ENCODE data around the gene WDR48. TPM values are rescaled to one million over a fixed set of nuclear protein-coding genes. Genes with fewer than 3 reads are reported as not detected.
A peak's percentile ranks its signal among the peaks of the same experiment; 100 is the strongest.

Gene WDR48
- total and polyA plus RNA-seq, 9 of the 15 experiments (the other 6 are each of a cell fraction or from before 2014, with no cell fraction given): 26.6 to 70.6 (median 48.0) TPM

GRCh38 chr3:39021465-39022285, 30.1 kb upstream of the WDR48 start (continued):
- TF ChIP-seq E2F4 (CRISPR knock-in tag; IDR thresholded peaks at IDR 0.05; ENCODE audit: low read depth) (no peak), ZFPM2 (CRISPR knock-in tag; IDR thresholded peaks at IDR 0.05) (no peak), ATF6 (CRISPR knock-in tag; IDR thresholded peaks at IDR 0.05) (no peak), ZNF592 (IDR thresholded peaks at IDR 0.05) (0 out of 2 replicates have a peak, but pooled peaks have one; percentile 23), SMAD2 (IDR thresholded peaks at IDR 0.05; ENCODE audit: low read depth, low read length) (no peak), ZNF586 (CRISPR knock-in tag; conservative IDR thresholded peaks at IDR 0.05) (no peak), MAX (CRISPR knock-in tag; IDR thresholded peaks at IDR 0.05) (no peak), DNMT1 (IDR thresholded peaks at IDR 0.05) (no peak), CCNT2 (IDR thresholded peaks at IDR 0.05; ENCODE audit: borderline replicate concordance, extremely low read depth, insufficient read length, low read depth, low read length) (peak; percentile 62), EHMT2 (IDR thresholded peaks at IDR 0.05) (no peak), SLC30A9 (CRISPR knock-in tag; IDR thresholded peaks at IDR 0.05) (no peak), NR4A1 (CRISPR knock-in tag; IDR thresholded peaks at IDR 0.05) (0 out of 2 replicates have a peak, but pooled peaks have one; percentile 70), NR4A1 (tag; IDR thresholded peaks at IDR 0.05) (no peak), SMAD1 (IDR thresholded peaks at IDR 0.05; ENCODE audit: low read depth, low read length, partially characterized antibody) (no peak), TAF9B (IDR thresholded peaks at IDR 0.05; ENCODE audit: partially characterized antibody) (no peak), FOXO4 (CRISPR knock-in tag; IDR thresholded peaks at IDR 0.05) (no peak), TAF15 (IDR thresholded peaks at IDR 0.05; ENCODE audit: low read depth, low read length) (no peak), POU5F1 (IDR thresholded peaks at IDR 0.05; ENCODE audit: borderline replicate concordance, low read depth, low read length, partially characterized antibody) (no peak)
